ENCODE measurements around the gene ZNF780A.

DNA sequence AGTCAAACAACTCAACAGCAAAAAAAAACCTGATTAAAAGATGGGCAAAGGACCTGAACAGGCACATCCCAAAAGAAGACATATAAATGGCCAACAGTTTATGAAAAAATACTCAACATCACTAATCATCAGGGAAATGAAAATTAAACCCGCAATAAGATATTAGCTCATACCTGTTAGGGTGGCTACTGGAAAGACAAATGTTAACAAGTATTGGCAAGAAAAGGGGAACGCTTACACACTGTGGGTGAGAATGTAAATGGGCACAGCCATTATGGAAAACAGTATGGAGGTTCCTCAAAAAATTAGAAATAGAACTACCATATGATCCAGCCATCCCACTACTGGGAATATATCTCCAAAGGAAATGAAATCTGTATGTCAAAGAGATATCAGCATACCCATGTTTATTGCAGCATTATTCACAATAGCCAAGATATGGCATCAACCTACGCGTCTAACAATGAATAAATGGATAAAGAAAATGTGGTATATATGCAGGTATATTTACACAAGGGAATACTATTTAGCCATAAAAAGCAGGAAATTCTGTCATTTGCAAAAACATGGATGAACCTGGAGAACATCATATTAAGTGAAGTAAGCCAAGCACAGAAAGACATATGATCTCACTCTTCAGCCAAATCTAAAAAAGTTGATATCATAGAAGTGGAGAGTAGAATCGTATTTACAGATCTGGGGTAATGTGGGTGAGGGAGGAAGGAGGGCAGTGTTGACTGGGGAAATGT, 2.3 kb downstream of the ZNF780A start:
- TF ChIP-seq, protein P1, sequence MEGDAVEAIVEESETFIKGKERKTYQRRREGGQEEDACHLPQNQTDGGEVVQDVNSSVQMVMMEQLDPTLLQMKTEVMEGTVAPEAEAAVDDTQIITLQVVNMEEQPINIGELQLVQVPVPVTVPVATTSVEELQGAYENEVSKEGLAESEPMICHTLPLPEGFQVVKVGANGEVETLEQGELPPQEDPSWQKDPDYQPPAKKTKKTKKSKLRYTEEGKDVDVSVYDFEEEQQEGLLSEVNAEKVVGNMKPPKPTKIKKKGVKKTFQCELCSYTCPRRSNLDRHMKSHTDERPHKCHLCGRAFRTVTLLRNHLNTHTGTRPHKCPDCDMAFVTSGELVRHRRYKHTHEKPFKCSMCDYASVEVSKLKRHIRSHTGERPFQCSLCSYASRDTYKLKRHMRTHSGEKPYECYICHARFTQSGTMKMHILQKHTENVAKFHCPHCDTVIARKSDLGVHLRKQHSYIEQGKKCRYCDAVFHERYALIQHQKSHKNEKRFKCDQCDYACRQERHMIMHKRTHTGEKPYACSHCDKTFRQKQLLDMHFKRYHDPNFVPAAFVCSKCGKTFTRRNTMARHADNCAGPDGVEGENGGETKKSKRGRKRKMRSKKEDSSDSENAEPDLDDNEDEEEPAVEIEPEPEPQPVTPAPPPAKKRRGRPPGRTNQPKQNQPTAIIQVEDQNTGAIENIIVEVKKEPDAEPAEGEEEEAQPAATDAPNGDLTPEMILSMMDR (IDR thresholded peaks at IDR 0.05 in 4 of 5, conservative IDR thresholded peaks at IDR 0.05 in 1 of 5): no peak
- no peak for TF ChIP-seq POLR2A (IDR thresholded peaks at IDR 0.05)

All from gastrocnemius medialis (tissue), 4 donors.